HuH-7 (cell line): ENCODE data around the gene TAF4B.
"Not testable (repeated sequence)": the region's sequence is repeated elsewhere in the genome, so short reads cannot be mapped to it uniquely, and the experiment has no call there.

Experiments
- DNase-seq: peaks from one replicate; pipeline ENCODE4 v3.0.0; 2011; ENCODE audit warnings: low spot score

Gene TAF4B

DNA sequence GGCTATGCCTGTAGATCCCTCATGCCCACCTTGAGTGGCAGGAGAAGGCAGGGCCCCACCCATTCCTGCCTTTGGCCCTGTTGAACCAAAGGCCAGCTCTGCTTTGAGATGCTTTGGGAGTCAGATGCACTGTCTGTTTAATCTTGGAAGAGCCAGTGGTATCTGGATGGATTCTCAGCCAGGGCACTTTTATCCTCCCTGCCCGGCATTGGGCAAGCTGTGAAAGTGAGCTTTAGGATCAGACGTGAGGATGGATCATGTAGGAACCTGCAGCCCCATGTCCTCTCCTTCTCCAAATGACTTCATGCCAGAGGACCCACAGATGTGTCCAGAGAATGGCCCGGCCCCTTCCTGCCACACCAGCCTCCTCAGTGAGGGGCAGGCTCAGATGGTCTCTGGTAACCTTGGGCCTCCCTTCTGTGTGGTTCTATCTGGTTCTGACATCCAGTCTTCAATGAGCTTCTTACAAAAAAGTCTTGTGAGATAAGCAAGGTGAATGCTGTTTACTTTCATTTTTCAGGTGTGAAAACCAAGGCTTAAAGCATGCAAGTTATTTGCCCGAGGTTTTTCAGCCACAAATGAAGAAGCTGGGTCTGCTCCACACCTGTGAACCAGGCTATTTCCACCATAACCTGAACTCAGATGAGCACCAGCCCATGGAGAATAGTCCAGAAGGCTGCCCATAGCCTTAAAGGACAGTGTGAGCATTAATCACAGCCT is 198.3 kb downstream of the TAF4B start:
- DNase-seq: no peak

DNA sequence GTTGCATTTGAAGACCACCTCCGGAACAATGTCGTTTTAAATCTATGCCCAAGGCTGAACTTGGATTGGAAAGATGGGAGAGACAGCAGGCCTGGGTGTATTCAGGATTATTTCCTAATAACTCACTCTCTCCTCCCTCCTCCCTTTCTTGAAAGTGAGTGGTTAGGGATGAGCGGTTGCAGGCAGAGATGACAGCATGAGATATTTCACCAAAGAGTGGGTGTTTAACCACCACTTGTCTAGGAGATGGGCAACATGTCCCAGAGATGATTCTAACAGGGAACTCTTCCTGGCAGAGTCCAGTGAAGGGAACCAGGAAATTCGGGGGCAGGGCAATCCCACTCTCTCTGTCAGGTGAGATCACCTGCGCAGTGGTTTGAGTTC is 198.9 kb downstream of the TAF4B start:
- no peak for DNase-seq

DNA sequence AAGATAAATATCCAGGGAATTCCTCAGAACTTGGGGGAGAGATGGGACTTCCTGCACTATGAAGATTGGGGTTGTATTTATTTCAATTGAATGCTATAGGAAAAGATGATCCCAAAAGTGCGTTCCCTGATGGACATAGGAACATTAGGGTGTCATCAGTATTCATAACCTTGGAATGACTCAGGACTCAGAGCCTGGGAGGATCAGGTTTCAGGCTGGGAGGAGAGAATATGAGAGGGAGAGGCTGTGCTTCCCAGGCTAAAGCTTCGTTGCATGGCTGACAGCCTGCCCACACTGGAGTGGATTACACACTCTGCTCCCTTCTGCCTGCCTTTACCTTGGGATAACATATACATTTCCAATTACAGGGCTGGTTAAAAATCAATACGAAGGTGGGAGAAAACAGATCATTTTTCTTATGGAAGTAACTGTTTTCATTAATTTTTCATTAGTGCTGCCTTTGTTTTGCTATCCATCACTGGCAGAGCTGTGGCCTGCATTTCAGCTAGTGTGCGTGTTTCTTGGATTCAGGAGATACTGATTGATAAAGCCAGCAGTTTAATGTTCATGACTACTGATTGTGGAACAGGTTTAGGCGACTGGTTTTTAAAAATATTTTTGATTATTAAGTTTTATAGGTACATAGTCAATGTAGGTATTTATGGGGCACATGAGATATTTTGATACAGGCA is 203.4 kb downstream of the TAF4B start:
- DNase-seq: no peak

DNA sequence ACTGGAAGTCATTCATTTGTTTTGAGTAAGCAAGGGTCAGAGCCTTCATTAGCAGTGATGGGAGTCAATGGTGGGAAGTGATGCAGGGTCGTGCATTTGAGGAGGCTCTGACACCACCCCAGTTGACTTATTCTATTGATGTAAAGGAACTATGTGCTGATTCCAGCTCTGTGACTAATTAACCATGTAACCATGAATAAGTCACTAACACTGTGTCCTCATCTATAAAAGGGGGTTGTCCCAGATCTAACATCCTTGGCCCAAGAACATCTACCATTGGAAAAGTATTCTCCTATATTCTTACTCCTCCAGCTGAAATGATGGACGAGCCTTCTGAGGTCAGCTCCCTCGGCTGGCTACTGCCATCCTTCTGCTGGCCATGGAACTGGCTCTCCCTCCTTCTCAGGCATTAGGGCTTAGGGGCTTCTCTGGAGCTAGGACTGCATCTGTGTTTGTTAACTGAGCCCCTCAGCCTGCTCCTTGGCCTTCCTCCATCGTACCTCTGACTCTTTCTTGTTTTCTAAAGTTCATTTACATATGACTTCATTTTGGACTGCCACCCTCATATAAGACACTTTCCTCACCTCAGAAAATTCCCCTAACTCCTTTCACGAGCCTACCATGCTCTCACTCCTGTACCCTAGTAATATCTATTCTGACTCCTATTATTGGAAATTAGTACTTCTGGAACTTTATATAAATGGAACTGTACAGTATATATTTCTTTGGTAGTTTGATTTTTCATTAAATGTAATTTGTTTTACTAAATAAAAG is 206.6 kb downstream of the TAF4B start:
- DNase-seq: no peak

DNA sequence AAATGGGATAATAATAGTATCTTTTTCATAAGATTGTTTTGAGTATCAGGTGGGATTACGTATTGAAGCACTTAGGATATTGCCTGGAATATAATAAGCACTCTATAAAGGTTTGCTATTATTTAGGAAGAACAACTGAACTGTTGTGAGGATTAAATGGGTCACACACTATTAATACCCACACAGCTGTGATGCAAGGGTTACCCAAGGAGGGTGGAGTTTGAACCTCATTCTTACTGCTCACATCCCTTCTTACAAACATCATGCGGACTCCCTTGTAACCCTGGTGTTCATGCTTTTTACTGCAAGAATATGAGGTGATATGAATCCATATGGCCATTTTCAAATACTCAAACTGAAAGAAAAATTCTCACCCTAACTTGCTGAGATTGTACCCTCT is 208.6 kb downstream of the TAF4B start:
- no peak for DNase-seq

DNA sequence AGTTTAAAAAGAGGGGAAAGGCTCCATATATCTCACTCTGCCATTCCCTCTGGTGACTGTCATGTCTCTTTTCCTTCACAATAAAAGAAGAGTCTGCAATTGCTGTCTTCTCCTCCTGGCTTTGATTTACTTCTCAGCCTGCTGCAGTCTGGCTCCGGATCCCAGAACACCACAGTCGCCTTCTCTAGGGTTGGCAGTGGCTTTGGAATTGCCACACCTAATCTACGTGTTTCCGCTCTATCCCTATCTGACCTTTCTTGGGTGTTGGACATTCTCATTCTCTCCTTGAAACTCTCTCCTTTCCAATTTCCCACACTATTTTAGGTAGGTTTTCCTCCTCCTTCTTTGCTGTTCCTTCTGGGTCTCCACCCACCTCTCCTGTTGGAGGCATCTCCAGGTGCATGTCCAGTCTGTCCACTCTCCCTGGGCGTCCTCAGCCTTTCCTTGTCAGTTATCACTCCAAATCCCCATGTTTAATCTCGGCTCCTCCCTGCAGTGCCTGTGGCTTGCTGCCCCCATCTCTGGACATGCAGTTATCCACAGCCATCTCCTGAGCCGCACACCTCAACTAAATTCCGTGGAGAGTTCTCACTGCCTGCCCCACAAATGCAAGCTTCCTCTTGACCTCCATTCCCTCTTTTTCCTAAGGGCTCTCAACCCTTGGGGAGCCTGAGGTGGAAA is 209.3 kb downstream of the TAF4B start:
- DNase-seq: no peak

DNA sequence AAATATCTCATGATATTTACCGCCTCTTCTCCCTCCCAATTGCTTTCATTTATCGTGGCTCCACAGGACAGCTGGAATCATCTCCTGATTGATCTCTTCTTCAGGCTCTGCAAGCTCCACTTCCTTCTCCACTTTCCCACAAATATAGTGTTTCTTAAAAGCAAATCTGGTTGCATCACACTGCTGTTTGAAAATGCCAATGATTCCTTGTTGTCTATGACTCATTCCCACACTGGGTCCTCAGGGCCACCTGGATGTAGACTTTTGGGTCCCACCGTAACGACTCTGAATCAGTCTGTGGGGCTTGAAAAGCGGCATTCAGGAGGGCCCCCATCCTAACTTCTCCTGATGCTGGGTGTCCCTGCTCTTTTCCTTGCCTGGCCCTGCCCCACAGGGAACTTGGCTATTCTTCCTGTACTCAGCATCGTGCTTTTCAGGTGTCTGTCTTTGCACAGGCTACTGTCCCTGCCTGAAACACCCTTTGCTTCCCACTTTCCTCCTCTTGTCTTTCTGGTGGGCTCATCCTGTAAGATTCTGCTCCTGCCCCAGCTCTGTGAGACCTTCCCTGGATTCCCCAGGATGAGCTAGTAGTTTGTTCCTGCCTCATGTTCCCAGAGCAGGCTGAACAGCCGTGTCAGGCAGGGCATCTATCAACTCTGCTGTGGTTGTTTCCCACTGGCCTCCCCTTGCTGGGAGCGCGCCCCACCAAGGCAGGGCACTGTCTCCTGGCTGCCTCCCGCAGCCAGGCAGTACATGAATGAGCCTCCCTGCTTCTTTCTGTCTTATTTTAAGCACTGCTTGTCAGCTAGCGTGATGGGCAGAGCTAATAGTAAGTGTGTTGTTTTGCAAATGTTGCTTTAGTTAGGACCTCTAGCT is 210.2 kb downstream of the TAF4B start:
- DNase-seq: no peak

DNA sequence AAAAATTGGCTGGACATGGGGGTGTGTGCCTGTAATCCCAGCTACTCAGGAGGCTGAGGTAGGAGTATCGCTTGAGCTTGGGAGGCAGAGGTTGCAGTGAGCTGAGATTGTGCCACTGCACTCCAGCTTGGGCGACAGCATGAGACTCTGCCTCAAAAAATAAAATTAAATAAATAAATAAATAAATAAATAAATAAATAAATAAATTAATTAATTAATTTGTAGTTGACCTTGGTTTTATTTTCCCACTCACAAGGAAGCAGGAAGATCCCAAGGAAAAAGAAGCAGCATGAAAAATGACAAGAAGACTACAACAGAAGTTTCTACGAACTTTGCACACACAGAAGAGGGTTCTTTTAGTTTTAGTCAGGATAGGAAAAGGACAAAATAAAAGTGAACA is 211.4 kb downstream of the TAF4B start:
- DNase-seq: not testable (repeated sequence)

DNA sequence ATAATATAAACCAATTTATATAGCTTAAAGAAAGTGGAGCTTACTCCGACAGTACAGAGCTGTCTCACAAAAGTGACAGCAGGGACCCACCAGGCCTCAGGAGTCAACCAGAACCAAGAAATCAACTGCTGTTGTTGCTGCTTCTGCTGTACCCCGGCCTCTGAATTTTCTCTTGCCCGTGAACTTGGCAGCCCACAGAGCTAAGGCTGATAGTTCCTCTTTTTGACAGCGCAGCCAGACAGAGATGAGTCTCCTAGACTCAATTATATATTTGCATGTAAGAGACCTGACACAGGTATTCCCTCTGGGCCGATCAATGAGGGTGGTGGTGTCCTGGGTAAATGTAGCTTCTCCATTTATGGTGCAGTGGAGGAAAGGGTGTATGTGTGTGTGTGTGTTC is 212.7 kb downstream of the TAF4B start:
- no peak for DNase-seq

DNA sequence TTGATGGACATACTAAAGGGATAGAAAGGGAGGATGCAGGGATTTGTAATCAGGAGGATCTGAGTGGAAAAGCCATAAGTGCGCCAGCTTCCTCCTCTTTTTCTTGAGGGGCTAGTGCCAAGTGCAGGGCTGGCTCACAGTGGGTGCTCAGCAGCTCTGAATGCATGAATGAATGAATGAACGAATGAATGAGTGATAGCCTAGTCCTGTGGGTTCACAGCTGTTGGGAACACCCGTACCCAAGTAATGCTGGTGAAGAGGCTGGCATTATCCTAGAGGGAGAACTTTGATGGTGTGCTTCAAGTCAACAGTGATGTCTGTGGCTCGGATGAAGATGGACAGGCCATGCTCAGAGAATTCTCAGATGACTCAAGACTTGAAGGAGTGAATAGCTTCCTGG is 213.3 kb downstream of the TAF4B start:
- DNase-seq: no peak

DNA sequence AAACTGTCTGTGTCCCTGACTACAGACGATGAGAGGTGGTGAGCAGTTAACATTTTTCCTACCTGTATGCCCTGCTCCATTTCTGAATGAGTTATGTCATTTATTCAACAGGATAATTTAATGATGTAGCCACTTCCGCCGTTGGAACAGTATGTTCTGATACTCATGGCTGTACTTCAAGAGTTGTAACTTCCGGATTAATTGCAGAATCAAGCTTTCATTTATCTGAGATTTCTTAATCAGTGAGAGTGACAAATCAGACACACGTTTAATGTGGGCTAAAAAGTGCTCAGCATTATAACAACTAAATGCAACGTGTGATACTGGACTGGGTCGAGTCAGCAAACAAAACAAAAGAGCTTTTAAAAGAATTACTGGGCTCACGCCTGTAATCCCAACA is 214.4 kb downstream of the TAF4B start:
- no peak for DNase-seq
